SU-DHL-6 (cell line): ENCODE data around the gene CKS1B.

Experiments used
- H2AFZ ChIP-seq: fragments of 200-600 bp; sonication (generic); 2 replicates; pipeline ENCODE4 v1.6.1; 2014; ENCODE audit warnings: low read depth, mild to moderate bottlenecking, moderate library complexity, mixed read lengths, antibody characterized with exemption, low read length; ENCODE audit not compliant: severe bottlenecking
- H3F3A ChIP-seq: fragments of 200-600 bp; shearing (Covaris generic); 2 replicates; pipeline ENCODE4 v1.6.0; 2016; ENCODE audit warnings: antibody characterized with exemption, mild to moderate bottlenecking; ENCODE audit not compliant: insufficient read depth
- H3K27ac ChIP-seq: fragments of 200-600 bp; sonication (generic); 2 replicates; pipeline ENCODE4 v1.5.1; 2016; ENCODE audit warnings: low read depth, mild to moderate bottlenecking, low read length, moderate library complexity, mixed read lengths
- H3K27me3 ChIP-seq: fragments of 200-600 bp; sonication (generic), shearing (Covaris generic); 2 replicates; pipeline ENCODE4 v1.6.0; 2014; ENCODE audit warnings: mild to moderate bottlenecking, low read length
- H3K36me3 ChIP-seq: fragments of 200-600 bp; sonication (generic); 2 replicates; pipeline ENCODE4 v1.6.1; 2014; ENCODE audit warnings: mild to moderate bottlenecking, low read length, mixed read lengths
- H3K4me2 ChIP-seq: fragments of 300-600, 200-600 bp; shearing (Covaris generic), sonication (generic); 2 replicates; pipeline ENCODE4 v1.6.0; 2014; ENCODE audit warnings: low read length, low read depth, mild to moderate bottlenecking; ENCODE audit not compliant: poor library complexity, severe bottlenecking
- H3K4me3 ChIP-seq: fragments of 200-600 bp; sonication (generic); 2 replicates; pipeline ENCODE4 v1.5.1; 2014; ENCODE audit warnings: antibody characterized with exemption, low read length, mild to moderate bottlenecking, mixed read lengths; ENCODE audit not compliant: insufficient read depth, poor library complexity, severe bottlenecking
- H3K79me2 ChIP-seq: fragments of 200-600 bp; sonication (generic); 2 replicates; pipeline ENCODE4 v1.6.1; 2014; ENCODE audit warnings: mild to moderate bottlenecking, low read length, moderate library complexity; ENCODE audit not compliant: insufficient read depth
- H3K9ac ChIP-seq: fragments of 200-600 bp; sonication (generic); 2 replicates; pipeline ENCODE4 v1.7.0; 2014; ENCODE audit warnings: mild to moderate bottlenecking, low read length
- H3K9me2 ChIP-seq: fragments of 200-600 bp; sonication (generic); replicated peaks from 2 replicates; pipeline ENCODE4 v1.6.1; 2014; ENCODE audit warnings: low read length; ENCODE audit not compliant: insufficient read depth
- H3K9me3 ChIP-seq: fragments of 200-600 bp; sonication (generic); 2 replicates; pipeline ENCODE4 v1.6.1; 2014; ENCODE audit warnings: low read length, mixed read lengths; ENCODE audit not compliant: insufficient read depth
- H4K20me1 ChIP-seq: fragments of 200-600 bp; sonication (generic); 2 replicates; pipeline ENCODE4 v1.6.1; 2014; ENCODE audit warnings: low read depth, mild to moderate bottlenecking, antibody characterized with exemption, low read length, moderate library complexity, mixed read lengths
- EZH2phosphoT487 ChIP-seq: fragments of 200-600 bp; sonication (generic), shearing (Covaris generic); conservative IDR thresholded peaks from 2 replicates; pipeline ENCODE4 v1.6.1; 2018; ENCODE audit warnings: mild to moderate bottlenecking, antibody characterized with exemption, low read length, moderate library complexity, mixed read lengths
- TF ChIP-seq, protein P1 (sequence below): fragments of 200-600 bp; sonication (generic); IDR thresholded peaks from one replicate; pipeline ENCODE4 v1.5.1; 2017; ENCODE audit warnings: antibody characterized with exemption, mild to moderate bottlenecking, low read length, moderate library complexity; ENCODE audit not compliant: insufficient read depth, poor library complexity, severe bottlenecking

Gene CKS1B

DNA sequence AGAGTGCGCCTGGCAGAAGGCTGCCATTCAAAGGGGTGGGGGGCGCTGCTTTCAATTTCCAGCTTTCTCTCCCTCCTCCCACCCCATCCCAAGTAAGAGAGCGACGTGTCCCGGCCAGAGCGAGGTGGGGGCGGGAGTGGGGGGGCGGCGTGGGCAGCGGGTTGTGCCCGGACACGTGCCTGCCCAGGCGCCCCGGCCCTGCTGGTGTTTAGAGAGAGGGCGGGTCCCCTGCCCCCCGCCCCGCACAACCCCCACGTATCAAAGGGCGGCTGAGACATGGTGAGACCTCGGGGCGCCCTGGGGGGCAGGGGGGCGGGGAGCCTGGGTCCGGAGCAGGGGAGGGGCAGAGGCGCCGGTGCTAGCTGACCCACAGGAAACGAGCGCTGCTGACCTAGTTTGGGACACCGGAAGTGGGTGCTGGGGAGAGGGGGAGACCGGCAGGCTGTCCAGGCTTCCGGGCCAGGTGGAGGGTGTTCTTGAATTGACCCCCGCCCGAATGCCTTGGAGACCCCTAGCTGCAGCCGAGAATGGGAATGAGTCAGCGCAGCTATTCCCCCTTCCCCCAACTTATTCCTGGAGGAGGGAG lies 29.4 kb downstream of the CKS1B start:
- H3K27me3 ChIP-seq: no peaks in the 10 kb centered on the region
- no peak overlapping the region for H2AFZ ChIP-seq
- no peak overlapping the region for H3K27ac ChIP-seq
- TF ChIP-seq EZH2phosphoT487: no peak
- TF ChIP-seq, protein P1, sequence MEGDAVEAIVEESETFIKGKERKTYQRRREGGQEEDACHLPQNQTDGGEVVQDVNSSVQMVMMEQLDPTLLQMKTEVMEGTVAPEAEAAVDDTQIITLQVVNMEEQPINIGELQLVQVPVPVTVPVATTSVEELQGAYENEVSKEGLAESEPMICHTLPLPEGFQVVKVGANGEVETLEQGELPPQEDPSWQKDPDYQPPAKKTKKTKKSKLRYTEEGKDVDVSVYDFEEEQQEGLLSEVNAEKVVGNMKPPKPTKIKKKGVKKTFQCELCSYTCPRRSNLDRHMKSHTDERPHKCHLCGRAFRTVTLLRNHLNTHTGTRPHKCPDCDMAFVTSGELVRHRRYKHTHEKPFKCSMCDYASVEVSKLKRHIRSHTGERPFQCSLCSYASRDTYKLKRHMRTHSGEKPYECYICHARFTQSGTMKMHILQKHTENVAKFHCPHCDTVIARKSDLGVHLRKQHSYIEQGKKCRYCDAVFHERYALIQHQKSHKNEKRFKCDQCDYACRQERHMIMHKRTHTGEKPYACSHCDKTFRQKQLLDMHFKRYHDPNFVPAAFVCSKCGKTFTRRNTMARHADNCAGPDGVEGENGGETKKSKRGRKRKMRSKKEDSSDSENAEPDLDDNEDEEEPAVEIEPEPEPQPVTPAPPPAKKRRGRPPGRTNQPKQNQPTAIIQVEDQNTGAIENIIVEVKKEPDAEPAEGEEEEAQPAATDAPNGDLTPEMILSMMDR: no peak
- peaks cover 10% of the 10 kb centered on the region; the same call in 1 of the 2 replicates for H3F3A ChIP-seq
- H3K9me2 ChIP-seq: no peaks in the 10 kb centered on the region
- H3K4me3 ChIP-seq: no peak overlapping the region
- H3K9me3 ChIP-seq: no peaks in the 10 kb centered on the region
- H3K9ac ChIP-seq: no peak overlapping the region
- H3K4me2 ChIP-seq: peak overlapping the region; percentile 35
- H3K79me2 ChIP-seq: no peaks in the 10 kb centered on the region
- H4K20me1 ChIP-seq: no peaks in the 10 kb centered on the region
- no peaks in the 10 kb centered on the region for H3K36me3 ChIP-seq

DNA sequence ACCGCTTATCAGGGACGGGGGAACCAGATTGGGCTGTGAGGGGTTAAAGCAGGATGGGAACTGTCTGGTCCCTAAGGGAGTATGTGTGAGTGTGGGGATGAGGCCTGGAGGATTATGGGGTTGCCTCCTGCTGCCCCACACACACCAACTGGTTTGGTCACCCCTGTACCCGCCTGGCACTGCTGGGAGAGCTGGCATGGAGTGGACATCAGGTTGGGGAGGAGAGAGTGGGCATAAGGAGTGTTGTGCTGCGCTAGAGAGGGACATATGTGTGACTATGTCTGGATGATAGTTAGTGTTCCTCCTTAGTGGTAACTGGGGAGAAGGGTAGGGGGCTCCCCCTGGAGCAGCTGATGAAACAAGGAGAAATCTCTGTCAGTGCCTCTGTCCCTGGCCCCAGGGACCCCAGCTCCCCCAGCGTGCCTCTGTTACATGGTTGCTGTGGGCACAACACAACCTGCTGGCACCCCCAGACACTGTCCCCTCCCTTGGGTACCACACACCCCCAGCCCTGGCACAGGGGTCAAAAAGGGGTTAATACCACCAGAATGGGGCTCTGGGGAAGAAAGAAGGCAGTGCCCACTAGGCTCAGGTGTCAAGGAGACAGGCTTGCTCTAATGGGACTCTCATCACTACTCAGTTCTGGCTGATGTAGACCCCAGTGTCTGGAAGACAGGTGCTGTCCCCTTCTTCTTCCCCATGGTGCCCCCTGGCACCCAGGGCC lies 30.0 kb downstream of the CKS1B start:
- H3K9me3 ChIP-seq: no peaks in the 10 kb centered on the region
- no peaks in the 10 kb centered on the region for H3K79me2 ChIP-seq
- no peaks in the 10 kb centered on the region for H3K9me2 ChIP-seq
- peaks cover 8% of the 10 kb centered on the region; the same call in 1 of the 2 replicates for H3F3A ChIP-seq
- no peaks in the 10 kb centered on the region for H4K20me1 ChIP-seq
- H3K9ac ChIP-seq: no peak overlapping the region
- TF ChIP-seq, protein P1: no peak
- TF ChIP-seq EZH2phosphoT487: no peak
- H3K4me3 ChIP-seq: no peak overlapping the region
- H3K4me2 ChIP-seq: no peak overlapping the region
- no peaks in the 10 kb centered on the region for H3K27me3 ChIP-seq
- no peak overlapping the region for H3K27ac ChIP-seq
- no peak overlapping the region for H2AFZ ChIP-seq
- no peaks in the 10 kb centered on the region for H3K36me3 ChIP-seq

DNA sequence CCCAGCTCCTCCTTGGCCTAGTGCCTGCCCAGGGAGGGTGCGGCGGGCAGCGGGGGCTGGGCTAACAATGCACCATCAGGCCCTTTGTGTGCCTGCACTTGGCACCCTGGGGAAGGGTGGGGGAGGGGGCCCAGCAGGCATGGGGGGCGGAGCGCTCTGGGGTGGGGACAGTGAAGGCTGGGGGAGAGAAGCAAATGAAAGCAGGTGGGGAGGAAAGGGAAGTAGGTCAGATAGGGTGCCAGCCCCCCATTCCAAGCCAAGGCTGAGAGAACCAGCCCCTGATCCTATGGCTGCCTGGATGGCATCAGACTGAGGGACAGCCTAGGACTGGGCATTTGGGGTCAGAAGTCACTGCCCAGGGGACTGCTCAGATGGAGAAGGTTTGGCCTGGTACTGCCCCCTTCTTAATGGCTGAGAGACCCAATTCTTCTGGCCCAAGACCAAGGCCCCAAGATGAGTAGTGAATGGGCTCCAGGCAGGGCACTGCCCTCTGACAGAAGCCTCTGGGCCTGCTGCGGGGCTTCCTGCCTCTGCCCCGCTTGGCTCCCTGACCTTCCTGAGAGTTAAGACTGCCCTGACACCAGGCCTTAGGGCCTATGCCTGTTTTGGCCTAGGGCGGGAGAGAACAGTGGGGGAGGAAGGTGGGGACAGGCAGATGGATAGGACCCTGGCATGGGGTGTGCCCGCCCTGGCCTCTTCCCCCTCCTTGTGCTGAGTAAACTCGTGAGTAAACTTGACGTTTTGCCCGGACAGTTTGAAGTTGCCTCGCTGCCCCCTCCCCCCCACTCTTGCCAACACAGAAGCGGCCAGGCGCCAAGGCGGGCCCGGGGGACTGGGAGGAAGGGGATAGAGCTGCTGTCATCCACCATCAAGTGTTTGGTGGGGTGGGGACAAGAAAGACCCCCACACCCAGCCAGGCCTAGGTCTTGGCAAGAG lies 30.9 kb downstream of the CKS1B start:
- H3K36me3 ChIP-seq: no peaks in the 10 kb centered on the region
- no peaks in the 10 kb centered on the region for H3F3A ChIP-seq
- H3K4me2 ChIP-seq: no peak overlapping the region
- no peak overlapping the region for H2AFZ ChIP-seq
- no peak overlapping the region for H3K27ac ChIP-seq
- TF ChIP-seq, protein P1: no peak
- no peak for TF ChIP-seq EZH2phosphoT487
- no peaks in the 10 kb centered on the region for H3K27me3 ChIP-seq
- H3K9me3 ChIP-seq: no peaks in the 10 kb centered on the region
- H4K20me1 ChIP-seq: no peaks in the 10 kb centered on the region
- H3K79me2 ChIP-seq: no peaks in the 10 kb centered on the region
- no peak overlapping the region for H3K4me3 ChIP-seq
- H3K9ac ChIP-seq: no peak overlapping the region
- no peaks in the 10 kb centered on the region for H3K9me2 ChIP-seq
